Stimulated activated CD8-positive, alpha-beta memory T cell treated with anti-CD3 and anti-CD28 coated beads, Interleukin-12 subunit alpha, Interleukin-12 subunit beta, amount 100 ng/mL, for 24 hours (primary cell): Measurements from ENCODE around the gene ZC2HC1B.

ENCODE experiments used
- DNase-seq: peaks from one replicate; pipeline ENCODE4 v3.0.0-alpha.2; 2020; ENCODE audit errors: extremely low read depth

The ZC2HC1B gene

DNA sequence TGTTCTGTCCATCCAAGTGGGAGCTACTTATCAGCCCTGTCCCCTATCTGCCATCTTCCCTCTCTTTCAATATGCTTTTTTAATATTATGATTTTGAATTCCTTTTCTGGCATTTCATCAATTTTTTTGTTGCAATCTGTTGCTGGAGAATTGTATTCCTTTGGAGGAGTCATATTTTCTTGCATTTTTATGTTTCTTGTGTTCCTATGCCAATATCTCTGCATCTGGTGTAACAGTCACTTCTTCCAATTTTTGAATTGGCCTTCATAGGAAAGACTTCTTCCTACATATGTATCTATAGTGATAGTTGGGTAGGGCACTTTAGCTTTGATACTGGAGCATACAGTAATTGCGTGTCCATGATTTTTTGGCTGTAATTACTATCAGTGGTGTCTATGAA, 70.1 kb downstream of the ZC2HC1B start:
- no peak for DNase-seq

- DNase-seq, result no peak
Measured at GRCh38 chr6:143934867-143935266, 70.6 kb downstream of the ZC2HC1B start.

DNA sequence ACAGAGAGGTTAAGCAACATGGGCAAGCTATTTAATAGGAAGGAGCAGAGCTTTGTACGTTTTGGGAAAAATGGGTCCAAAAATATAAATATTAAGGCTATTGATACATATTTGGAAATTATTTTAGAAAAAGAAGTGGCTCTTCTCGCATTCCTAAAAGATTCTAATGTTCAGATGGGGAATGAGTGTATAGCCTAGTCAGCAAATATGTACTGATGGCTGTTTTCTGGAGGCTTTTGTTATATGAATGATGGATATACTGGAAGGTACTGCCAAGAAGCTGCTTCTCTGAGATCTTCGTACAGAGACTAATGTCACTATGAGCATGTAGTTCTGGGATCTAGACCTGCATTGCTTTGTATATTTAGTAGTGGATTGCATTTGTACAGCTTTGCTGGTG, 72.1 kb downstream of the ZC2HC1B start:
- no peak for DNase-seq

DNA sequence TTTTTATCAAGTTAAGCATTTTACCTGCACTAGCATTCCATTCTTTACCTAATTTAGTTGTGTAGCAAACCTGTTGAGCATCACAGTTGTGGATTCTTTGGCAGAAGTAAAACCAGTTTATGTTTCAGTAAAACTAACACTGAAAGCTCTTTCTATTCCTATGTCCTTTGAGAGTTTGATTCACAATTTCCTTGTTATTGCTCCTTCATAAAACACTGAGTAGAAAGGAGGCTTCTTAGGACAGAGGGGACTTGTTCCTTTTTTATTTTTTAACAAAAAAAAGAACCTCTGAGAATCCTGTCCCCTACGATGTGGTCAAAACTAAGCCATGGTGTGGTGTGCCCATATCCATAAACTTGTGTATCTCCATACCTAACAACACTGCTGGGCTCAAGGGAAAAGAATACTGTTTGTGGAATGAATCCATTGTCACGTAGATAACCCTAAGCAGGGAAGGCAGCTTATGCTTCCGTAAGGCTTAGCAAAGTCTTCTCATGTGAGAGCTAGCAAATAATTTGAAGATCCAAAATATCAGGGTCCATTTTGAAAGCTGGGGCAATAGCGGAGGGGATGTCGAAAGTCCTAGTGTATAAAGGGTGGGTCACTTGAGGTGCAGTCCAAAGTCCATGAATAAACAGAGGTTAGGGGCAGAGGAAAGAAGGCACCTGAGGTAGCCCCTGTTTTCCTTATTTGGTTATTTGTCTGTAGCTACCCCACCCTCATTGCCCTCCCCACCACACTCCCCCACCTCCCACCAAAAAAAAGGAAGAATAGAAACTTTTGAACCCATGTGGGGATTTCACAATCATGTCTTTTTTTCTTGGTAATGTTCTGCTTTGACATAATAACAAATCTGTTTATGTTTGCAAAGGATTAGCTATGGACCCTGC, 72.7 kb downstream of the ZC2HC1B start:
- no peak for DNase-seq

GRCh38 chr6:143937668-143937970, 73.3 kb downstream of the ZC2HC1B start:
- DNase-seq, result no peak

- DNase-seq, result no peak
Measured at GRCh38 chr6:143939364-143939763, 75.1 kb downstream of the ZC2HC1B start.

GRCh38 chr6:143940011-143940597, 75.8 kb downstream of the ZC2HC1B start:
- DNase-seq, result no peak

- DNase-seq, result peak; percentile 25
Measured at GRCh38 chr6:143941852-143942627, 77.8 kb downstream of the ZC2HC1B start.

DNA sequence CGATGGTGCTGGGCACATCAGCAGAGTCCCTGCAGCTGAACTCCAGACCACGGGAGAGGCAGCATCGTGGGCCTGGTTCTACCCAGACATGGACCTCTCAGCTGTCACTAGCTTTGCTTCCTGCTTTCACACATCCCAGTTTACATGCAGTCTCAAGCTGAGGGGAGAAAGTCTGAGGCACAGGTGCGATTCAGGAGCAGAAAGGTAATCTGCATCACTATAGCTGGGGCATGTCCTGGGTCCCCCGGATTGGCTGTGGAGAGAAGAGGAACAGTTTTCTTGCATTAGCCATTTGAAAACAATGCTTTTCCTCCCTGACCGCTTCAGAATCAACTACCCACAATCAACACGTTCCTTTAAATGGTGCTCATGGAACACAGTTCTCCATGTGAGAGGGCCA, 83.9 kb downstream of the ZC2HC1B start:
- no peak for DNase-seq

DNA sequence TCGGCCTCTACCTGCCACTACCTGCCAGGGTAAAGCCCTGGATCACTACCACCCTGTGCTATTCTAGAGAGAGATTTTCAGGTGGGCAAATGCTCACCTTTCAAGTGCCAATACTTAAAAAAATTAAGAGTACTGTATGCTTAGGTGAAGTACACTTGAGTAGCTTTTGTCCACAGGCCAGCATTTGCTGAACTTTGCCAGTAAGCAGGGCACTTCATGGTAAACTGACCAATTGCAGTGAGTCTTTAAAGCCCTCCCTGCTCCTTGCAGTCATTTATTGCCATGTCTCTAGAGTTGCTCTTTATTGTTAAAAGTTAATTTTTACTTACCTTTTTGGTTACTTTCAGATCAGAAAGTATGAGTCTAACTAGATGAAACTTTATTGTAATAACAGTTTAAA, 85.3 kb downstream of the ZC2HC1B start:
- DNase-seq, result no peak

DNA sequence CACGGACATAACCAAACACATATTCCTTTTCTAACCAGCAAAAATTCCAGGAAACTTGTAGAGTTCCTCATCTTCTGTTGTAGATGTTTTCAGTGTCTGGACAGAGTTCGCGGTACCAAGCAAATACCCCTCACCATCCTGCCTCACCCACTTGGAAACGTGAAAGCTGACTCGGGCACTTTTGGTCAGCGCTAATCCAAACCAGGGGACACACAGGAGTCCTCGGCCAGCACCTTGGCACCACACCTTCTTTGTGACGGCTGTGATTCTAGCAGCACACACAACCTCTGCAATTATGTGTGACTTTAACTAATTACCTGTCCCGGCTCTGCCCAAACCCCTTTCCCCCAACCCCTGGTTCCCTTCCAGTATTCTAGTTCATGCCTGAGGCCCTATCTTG, 85.7 kb downstream of the ZC2HC1B start:
- no peak for DNase-seq

DNA sequence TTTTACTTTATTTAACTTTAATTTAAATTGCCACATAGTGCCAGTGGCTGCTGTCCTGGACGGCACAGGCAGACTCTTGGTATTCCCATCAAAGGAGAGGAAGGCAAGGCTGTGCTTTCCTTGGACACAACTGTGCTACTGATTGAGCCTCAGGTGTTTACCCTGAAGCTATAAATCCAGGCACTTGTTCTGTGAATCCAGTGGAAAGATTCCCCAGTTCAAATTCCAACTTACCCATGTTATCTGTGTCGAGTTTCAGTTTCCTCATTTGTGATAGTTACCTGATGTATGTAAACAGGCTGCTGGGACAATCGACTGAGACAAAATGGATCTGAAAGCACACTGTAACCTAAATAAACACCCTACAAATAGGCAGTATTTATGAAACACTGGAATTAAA, 86.6 kb downstream of the ZC2HC1B start:
- no peak for DNase-seq

DNA sequence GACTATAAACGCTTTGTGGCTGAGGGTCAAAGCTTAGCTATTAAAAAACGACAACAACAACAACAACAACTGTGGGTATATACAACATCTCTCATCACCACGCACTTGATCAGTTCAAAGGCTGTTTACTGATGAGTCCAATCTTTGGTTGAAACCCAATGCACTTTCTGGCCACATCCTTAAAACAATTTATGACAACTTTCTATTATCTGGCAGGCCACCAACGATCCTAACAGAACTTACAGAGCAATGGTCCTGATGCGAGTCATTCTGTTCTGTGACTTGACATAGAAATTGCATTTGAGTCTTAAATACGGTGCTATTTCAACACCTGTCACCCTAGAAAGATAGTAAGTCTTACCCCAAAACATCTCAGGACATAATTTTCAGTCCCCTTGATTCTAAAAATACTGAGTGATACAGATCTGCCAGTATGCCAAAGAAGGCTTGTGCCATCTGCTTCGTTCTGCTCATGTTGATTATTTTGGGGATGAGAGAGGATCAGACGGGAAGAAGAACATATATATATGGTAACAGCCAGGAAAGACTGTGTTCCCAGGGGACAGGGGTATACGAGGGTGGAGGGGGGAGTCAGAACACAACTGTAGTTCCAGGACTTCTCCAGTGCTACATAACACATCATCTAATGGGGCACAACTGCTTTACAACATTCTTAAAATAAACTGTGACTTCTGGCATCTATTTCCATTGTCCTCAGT, 87.9 kb downstream of the ZC2HC1B start:
- no peak for DNase-seq

DNA sequence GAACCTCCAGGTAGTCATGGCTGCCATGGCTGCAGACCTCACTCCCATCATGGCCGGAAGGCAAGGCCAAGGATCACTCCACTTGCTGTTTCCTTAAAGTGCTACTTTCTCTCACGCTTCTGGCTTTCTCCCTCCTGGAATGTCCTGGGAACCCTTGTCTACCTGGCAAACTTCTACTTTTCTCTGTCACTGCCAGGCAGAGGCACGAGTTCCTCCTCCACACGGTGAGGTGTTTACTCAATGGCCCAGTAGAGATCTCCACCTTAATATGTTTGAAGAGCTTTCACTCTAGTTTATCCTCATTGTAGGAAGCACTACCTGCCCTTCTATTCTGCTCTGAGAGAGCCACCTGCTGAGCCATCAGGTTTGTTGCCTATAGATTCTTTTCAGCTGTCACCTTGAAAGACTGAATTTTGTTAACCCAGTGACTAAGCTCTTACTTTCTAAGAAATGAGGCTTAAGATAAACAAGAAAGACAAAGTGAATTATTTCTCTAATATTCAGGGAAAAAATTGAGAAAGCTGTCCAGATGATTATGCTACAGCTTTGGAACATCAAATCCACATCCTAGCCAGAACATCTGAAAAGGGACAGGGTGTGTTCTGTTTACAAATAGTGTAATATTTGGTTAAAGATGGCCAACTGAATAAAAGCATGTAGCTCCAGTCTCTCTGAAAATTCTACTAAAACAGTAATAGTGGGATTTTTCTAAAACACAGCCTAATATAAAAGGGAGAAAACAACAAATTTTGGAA, 88.8 kb downstream of the ZC2HC1B start:
- DNase-seq, result no peak

GRCh38 chr6:143953922-143954321, 89.6 kb downstream of the ZC2HC1B start:
- DNase-seq, result no peak

- DNase-seq, result no peak
Measured at GRCh38 chr6:143955971-143956370, 91.7 kb downstream of the ZC2HC1B start.

DNA sequence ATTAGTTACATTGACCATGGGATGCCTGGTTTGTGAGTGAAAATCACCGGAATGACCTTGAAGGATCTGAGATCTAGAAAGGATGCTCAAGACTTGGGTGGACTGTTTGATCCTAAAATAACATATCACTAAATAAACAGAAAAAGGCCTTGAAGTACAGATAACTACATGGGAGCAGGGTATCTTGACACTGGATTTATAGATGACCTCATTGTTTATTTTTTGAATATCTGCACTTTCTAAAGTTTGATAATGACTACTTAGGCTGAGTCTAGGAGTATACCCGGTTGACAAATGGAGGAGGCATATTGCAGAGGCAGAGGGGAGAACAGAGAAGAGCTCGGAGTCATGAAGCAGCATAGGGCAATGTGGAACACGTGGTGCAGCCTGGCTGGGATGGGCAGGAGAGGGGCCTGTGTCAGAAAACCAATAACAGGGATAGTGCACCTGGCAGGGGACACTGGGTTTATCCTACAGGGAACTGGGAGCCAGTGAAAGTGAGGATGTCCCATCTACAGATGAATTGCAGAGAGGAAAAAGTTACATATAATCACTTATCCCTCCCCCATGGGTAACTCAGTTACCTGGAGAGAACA, 93.5 kb downstream of the ZC2HC1B start:
- DNase-seq, result no peak

- no peak for DNase-seq
Measured at GRCh38 chr6:143958839-143959399, 94.6 kb downstream of the ZC2HC1B start.

DNA sequence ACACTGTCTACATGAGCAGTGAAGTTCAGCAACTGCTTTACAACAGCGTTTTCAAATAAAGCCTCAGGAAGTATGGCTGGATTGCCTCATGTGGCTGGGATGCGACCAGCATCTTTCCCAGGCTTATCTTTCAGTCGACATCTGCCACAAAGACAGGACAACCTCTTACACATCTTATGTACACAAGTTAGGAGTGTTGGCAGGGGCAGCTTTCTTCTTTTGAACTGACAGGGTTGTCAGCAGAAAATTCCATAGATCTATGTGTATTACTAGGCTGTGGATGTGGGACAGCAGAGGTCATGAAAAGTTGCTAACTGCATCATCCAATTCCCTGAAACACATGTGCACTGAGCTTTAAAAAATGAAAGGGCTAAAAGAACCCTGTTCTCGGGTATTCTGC, 95.7 kb downstream of the ZC2HC1B start:
- DNase-seq, result no peak

GRCh38 chr6:143961066-143961465, 96.8 kb downstream of the ZC2HC1B start:
- no peak for DNase-seq
